Measurements from ENCODE around the gene COIL.

GRCh38 chr17:56945938-56946505 is 14.8 kb downstream of the COIL start:
- TF ChIP-seq CTCF (IDR thresholded peaks at IDR 0.05) (no peak), EZH2 (IDR thresholded peaks at IDR 0.05; ENCODE audit: borderline replicate concordance, insufficient read depth, low read depth, low read length, poor library complexity, severe bottlenecking) (no peak)

Measured in B cell (primary cell).